HCT116 (cell line): ENCODE results near the gene CA10.

Experiments used
- EZH2 ChIP-seq: fragments of 200-600 bp; sonication (generic); IDR thresholded peaks from 2 replicates; pipeline ENCODE4 v1.6.1; 2017; ENCODE audit warnings: antibody characterized with exemption, mixed run types
- EZH2phosphoT487 ChIP-seq: fragments of 200-600 bp; IDR thresholded peaks from 2 replicates; pipeline ENCODE4 v1.6.1; 2018; ENCODE audit warnings: antibody characterized with exemption, borderline replicate concordance
- POLR2A ChIP-seq: IDR thresholded peaks from 2 replicates; pipeline ENCODE4 v1.7.0; 2011; ENCODE audit warnings: borderline replicate concordance; ENCODE audit not compliant: insufficient read depth, insufficient read length; ENCODE audit errors: extremely low read depth
- POLR2AphosphoS5 ChIP-seq: IDR thresholded peaks from 2 replicates; pipeline ENCODE4 v1.6.1; 2011; ENCODE audit warnings: mild to moderate bottlenecking, low read depth, low read length, moderate library complexity
- RAD21 ChIP-seq: IDR thresholded peaks from 2 replicates; pipeline ENCODE4 v1.6.1; 2012; ENCODE audit warnings: low read depth, mild to moderate bottlenecking
- REST ChIP-seq: IDR thresholded peaks from 2 replicates; pipeline ENCODE4 v1.6.1; 2012; ENCODE audit warnings: low read depth
- SIN3A ChIP-seq: IDR thresholded peaks from 2 replicates; pipeline ENCODE4 v1.6.1; 2012; ENCODE audit warnings: low read depth
- ZFX ChIP-seq: fragments of 450-650 bp; IDR thresholded peaks from 2 replicates; pipeline ENCODE4 v1.6.1; 2017
- TF ChIP-seq, protein P1 (sequence below), 3 experiments: fragments of 200-600 bp in 1 of 3; sonication (generic) in 1 of 3; IDR thresholded peaks in 2 of 3; conservative IDR thresholded peaks in 1 of 3; 2 replicates each; pipeline ENCODE4 v1.5.1; 2012 to 2017; ENCODE audit warnings: low read depth in 2 of 3, low read length in 2 of 3, antibody characterized with exemption in 1 of 3, borderline replicate concordance in 1 of 3, control low read depth in 1 of 3, mild to moderate bottlenecking in 1 of 3, mixed read lengths in 1 of 3, mixed run types in 1 of 3, moderate library complexity in 1 of 3; ENCODE audit not compliant: insufficient read depth in 1 of 3
- TF ChIP-seq, protein P2 (sequence below): IDR thresholded peaks from 2 replicates; pipeline ENCODE4 v1.6.1; 2012

- TF ChIP-seq POLR2A (no peak), RAD21 (no peak), POLR2AphosphoS5 (no peak), EZH2phosphoT487 (no peak), EZH2 (no peak), REST (no peak), ZFX (no peak), SIN3A (no peak)
- TF ChIP-seq, protein P1, sequence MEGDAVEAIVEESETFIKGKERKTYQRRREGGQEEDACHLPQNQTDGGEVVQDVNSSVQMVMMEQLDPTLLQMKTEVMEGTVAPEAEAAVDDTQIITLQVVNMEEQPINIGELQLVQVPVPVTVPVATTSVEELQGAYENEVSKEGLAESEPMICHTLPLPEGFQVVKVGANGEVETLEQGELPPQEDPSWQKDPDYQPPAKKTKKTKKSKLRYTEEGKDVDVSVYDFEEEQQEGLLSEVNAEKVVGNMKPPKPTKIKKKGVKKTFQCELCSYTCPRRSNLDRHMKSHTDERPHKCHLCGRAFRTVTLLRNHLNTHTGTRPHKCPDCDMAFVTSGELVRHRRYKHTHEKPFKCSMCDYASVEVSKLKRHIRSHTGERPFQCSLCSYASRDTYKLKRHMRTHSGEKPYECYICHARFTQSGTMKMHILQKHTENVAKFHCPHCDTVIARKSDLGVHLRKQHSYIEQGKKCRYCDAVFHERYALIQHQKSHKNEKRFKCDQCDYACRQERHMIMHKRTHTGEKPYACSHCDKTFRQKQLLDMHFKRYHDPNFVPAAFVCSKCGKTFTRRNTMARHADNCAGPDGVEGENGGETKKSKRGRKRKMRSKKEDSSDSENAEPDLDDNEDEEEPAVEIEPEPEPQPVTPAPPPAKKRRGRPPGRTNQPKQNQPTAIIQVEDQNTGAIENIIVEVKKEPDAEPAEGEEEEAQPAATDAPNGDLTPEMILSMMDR (IDR thresholded peaks at IDR 0.05 in 2 of 3, conservative IDR thresholded peaks at IDR 0.05 in 1 of 3; ENCODE audit: borderline replicate concordance in 1 of 3, insufficient read depth in 1 of 3, low read depth in 2 of 3, low read length in 2 of 3), result no peak
- TF ChIP-seq, protein P2, sequence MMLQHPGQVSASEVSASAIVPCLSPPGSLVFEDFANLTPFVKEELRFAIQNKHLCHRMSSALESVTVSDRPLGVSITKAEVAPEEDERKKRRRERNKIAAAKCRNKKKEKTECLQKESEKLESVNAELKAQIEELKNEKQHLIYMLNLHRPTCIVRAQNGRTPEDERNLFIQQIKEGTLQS, result no peak
Observed at GRCh38 chr17:51677875-51678274, 480.6 kb downstream of the CA10 start.
